H1 (cell line): Measurements from ENCODE around the gene SPATA6L.

Source experiments
- POLR2A ChIP-seq, 2 experiments: IDR thresholded peaks; 1 replicate in 1 of 2; 2 replicates in 1 of 2; pipeline ENCODE4 v1.6.1; 2011; ENCODE audit warnings: low read depth in 2 of 2, low read length in 2 of 2, mild to moderate bottlenecking in 2 of 2; ENCODE audit errors: control extremely low read depth in 1 of 2
- RXRA ChIP-seq: IDR thresholded peaks from 2 replicates; pipeline ENCODE4 v1.6.1; 2011; ENCODE audit warnings: low read depth, mild to moderate bottlenecking, low read length, moderate library complexity; ENCODE audit not compliant: insufficient read depth

- no peak for TF ChIP-seq RXRA
- TF ChIP-seq POLR2A (IDR thresholded peaks at IDR 0.05; ENCODE audit: control extremely low read depth in 1 of 2, low read depth in 2 of 2, low read length in 2 of 2) = no peak
Observed at GRCh38 chr9:4553951-4554381, 112.3 kb downstream of the SPATA6L start.
